Measurements from ENCODE around the gene ZSCAN29. TPM values are rescaled to one million over a fixed set of nuclear protein-coding genes. Genes with fewer than 3 reads are reported as not detected.

Gene ZSCAN29
- total and polyA plus RNA-seq, 10 of the 15 experiments (the other 5 are each of a cell fraction or from before 2014, with no cell fraction given) = 1.7 to 26.0 (median 14.6) TPM

- TF ChIP-seq SMAD5 (IDR thresholded peaks at IDR 0.05; ENCODE audit: low read depth) (peak; percentile 48; the same call in 1 of the 2 replicates), ZSCAN29 (IDR thresholded peaks at IDR 0.05) (no peak), SMARCA5 (IDR thresholded peaks at IDR 0.05) (peak; percentile 13; the same call in 1 of the 2 replicates), RFX5 (IDR thresholded peaks at IDR 0.05; ENCODE audit: low read depth, low read length) (no peak), RB1 (IDR thresholded peaks at IDR 0.05; ENCODE audit: borderline replicate concordance) (peak; percentile 94; the same call in 1 of the 2 replicates), SMAD1 (IDR thresholded peaks at IDR 0.05; ENCODE audit: low read depth, partially characterized antibody) (peak; percentile 34), ZNF687 (IDR thresholded peaks at IDR 0.05) (peak; percentile 62; the same call in 1 of the 2 replicates), NKRF (conservative IDR thresholded peaks at IDR 0.05) (peak; percentile 72; the same call in 1 of the 2 replicates), PAX5 (IDR thresholded peaks at IDR 0.05; ENCODE audit: borderline replicate concordance, low read depth, low read length) (peak; percentile 92), BHLHE40 (IDR thresholded peaks at IDR 0.05; ENCODE audit: borderline replicate concordance in 1 of 2, low read depth in 2 of 2, low read length in 1 of 2) (peak; percentile 8 to 10; a peak in 1 of 4 replicates), ZNF207 (IDR thresholded peaks at IDR 0.05; ENCODE audit: borderline replicate concordance) (peak; percentile 67; the same call in 1 of the 2 replicates), NBN (IDR thresholded peaks at IDR 0.05) (peak; percentile 83; the same call in 1 of the 2 replicates), CTCF (IDR thresholded peaks at IDR 0.05 in 2 of 3, conservative IDR thresholded peaks at IDR 0.05 in 1 of 3; ENCODE audit: control insufficient read depth in 2 of 3, extremely low read depth in 1 of 3, insufficient read depth in 1 of 3, low read depth in 3 of 3, low read length in 3 of 3) (peak; percentile 47 to 69 (median 49); a peak in 5 of 6 replicates), ZZZ3 (IDR thresholded peaks at IDR 0.05; ENCODE audit: control insufficient read depth, insufficient read length, low read depth) (no peak), NFYA (IDR thresholded peaks at IDR 0.05; ENCODE audit: borderline replicate concordance, low read depth, low read length) (no peak), SIN3A (IDR thresholded peaks at IDR 0.05; ENCODE audit: low read depth, low read length) (0 out of 2 replicates have a peak, but pooled peaks have one; percentile 15), ESRRA (IDR thresholded peaks at IDR 0.05; ENCODE audit: low read length) (no peak), ELK1 (IDR thresholded peaks at IDR 0.05; ENCODE audit: low read depth, low read length) (peak; percentile 31; the same call in 1 of the 2 replicates), RBBP5 (conservative IDR thresholded peaks at IDR 0.05) (no peak), MXI1 (IDR thresholded peaks at IDR 0.05; ENCODE audit: low read depth, low read length) (no peak)
Observed at GRCh38 chr15:43370975-43371974, at the start of gene ZSCAN29, which contains the start of gene TUBGCP4 (continued).
